GM21786 (cell line): ENCODE data around the gene KCNC3.

ENCODE experiments used
- ATAC-seq: cut with Tn5 transposase; IDR thresholded peaks from one replicate; pipeline ENCODE4 v1.9.1; 2021; ENCODE audit not compliant: unreplicated experiment

Gene KCNC3

GRCh38 chr19:50280074-50280473 is 49.1 kb downstream of the KCNC3 start:
- no peak for ATAC-seq

- ATAC-seq: no peak
Measured at GRCh38 chr19:50277966-50278580, 51.1 kb downstream of the KCNC3 start.

GRCh38 chr19:50276370-50277063 is 52.7 kb downstream of the KCNC3 start:
- ATAC-seq: no peak

DNA sequence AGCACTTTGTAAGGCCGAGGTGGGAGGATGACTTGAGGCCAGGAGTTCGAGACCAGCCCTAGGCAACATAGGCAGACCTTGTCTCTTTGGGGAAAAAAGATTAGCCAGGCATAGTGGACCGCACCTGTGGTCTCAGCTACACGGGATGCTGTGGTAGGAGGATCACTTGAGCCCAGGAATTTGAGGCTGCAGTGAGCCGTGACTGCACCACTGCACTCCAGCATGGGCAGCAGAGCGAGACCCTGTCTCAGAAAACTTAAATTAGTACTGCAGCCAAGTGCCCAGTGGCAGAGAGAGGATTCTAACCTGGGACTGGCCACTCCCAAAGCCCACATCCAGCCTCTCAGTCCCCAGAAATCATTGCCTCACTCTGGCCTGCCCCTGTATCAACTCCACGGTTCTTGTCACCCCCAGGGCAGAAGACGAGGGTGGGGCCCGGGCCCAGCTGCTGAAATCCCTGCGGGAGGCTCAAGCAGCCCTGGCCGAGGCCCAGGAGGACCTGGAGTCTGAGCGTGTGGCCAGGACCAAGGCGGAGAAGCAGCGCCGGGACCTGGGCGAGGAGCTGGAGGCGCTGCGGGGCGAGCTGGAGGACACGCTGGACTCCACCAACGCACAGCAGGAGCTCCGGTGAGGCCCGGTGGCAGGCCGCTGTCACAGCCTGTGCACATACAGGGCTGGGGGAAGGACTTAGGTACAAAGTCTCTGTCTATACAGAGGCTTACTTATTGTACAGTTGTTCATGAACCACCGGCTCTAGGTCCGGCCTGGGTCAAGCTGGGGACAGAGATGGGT is 53.4 kb downstream of the KCNC3 start:
- ATAC-seq: no peak

GRCh38 chr19:50273821-50274220 is 55.4 kb downstream of the KCNC3 start:
- ATAC-seq: no peak

DNA sequence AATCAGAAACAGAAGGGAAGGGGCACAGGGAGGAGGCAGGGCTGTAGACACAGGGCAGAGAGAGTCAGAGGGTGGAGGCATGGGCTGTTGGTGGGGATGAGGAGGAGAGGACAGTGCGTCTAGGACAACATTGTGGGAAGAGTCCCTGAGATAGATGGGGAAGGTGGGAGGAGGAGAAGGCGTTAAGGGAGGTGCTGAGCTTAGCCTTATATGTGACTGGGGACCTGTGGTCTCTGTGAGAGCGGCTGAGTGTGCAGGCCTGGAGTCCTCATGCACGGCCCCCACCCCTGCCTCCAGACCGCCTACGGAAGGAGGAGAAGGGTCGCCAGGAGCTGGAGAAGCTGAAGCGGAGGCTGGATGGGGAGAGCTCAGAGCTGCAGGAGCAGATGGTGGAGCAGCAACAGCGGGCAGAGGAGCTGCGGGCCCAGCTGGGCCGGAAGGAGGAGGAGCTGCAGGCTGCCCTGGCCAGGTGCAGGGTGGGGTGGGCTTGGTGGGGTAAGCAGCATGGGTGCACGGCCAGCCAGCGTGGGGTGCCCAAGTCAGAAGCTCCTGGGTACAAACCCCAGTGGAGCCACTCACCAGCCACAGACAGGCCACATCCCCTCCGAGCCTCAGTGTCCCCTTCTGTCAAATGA is 56.8 kb downstream of the KCNC3 start:
- ATAC-seq: no peak

DNA sequence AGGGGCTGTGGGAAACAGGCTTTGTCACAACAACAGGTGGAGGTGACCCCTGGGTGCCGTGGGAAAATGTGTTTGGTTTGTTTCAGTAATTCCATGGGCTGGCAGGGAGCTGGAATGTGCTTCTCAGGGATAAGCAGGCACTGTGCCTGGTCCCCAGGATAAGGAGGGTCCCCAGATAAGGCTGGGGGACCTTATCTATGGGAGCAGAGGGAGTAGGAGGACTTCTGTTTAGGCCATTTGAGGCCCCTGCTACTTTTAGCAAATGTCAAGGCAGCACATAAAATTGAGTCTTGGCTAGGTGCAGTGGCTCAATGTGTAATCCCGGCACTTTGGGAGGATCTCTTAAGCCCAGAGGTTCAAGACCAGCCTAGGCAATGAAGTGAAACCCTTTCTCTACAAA is 59.5 kb downstream of the KCNC3 start:
- ATAC-seq: no peak

DNA sequence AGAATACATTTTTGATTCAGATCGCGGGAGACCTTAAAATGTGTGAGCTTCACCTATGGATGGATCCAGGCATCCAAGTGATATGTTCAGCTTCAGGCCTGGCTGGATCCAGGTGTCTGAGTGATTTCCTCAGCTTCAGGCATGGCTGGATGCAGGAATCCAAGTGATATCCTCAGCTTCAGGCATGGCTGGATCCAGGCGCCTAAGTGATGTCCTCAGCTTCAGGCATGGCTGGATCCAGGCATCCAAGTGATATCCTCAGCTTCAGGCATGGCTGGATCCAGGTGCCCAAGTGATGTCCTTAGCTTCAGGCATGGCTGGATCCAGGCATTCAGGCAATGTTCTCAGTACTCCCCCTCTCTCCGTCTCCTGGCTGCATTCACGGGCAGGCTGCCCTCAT is 60.7 kb downstream of the KCNC3 start:
- no peak for ATAC-seq

GRCh38 chr19:50268041-50268440 is 61.1 kb downstream of the KCNC3 start:
- ATAC-seq: no peak

GRCh38 chr19:50266896-50267295 is 62.3 kb downstream of the KCNC3 start:
- no peak for ATAC-seq

DNA sequence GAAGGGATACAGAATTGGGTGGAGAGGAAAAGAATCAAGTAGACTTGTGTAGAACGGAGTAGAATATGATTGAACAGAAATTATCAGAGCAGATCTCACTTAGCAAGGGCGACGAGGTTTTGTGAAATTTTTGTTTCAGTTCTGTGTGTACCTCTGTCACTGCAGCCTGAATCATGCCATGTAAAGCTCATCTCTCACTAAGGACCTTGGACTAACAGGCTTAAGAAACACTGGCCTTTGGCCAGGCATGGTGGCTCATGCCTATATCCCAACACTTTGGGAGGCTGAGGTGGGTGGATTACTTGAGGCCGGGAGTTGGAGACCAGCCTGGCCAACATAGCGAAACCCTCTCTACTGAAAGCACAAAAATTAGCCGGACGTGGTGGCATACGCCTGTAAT is 63.1 kb downstream of the KCNC3 start:
- no peak for ATAC-seq

GRCh38 chr19:50264483-50265186 is 64.5 kb downstream of the KCNC3 start:
- no peak for ATAC-seq

DNA sequence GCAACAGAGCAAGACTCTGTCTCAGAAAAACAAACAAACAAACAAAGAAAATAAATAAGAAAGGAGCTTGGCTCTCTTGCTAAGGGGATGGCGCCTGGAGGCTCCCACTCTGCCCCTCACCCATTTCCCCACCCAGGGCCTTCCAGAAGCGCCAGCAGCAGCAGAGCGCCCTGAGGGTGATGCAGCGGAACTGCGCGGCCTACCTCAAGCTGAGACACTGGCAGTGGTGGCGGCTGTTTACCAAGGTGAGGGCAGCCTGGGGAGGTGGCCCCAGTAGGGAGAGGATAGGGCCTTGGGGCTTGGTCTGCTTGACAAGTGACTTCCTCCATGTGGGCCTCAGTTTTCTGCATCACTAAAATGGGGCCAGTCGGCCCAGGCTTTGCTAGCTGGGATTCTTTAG is 66.0 kb downstream of the KCNC3 start:
- no peak for ATAC-seq
